ENCODE results near the gene C1orf115. TPM values are rescaled to one million over a fixed set of nuclear protein-coding genes. Genes with fewer than 3 reads are reported as not detected.

Gene C1orf115
- total RNA-seq, 2 experiments from 2014 or later, result 0.73 to 0.79 TPM

- CTCF ChIA-PET, result interaction anchor here (1.3 kb wide), 1 partner anchor 102 kb away, joined by 3 read pairs; no protein-coding TSS in a partner anchor
- POLR2A ChIA-PET, result no interaction called here
- H3K27ac Mint-ChIP-seq, result no peak overlapping the region
Measured at GRCh38 chr1:220698607-220699016, 8.4 kb downstream of the C1orf115 start.

GRCh38 chr1:220699044-220699443 is 8.9 kb downstream of the C1orf115 start:
- ChIA-PET POLR2A (no interaction called here), CTCF (interaction anchor here (0.7 to 1.3 kb wide), 2 partner anchors 101 to 1185 kb away, joined by 3 read pairs; no protein-coding TSS in a partner anchor)
- Mint-ChIP-seq H3K4me3 (no peak overlapping the region), H3K9me3 (no peaks in the 10 kb centered on the region), H3K36me3 (ENCODE audit: low read depth) (no peaks in the 10 kb centered on the region), H3K27ac (no peak overlapping the region), H3K4me1 (no peaks in the 10 kb centered on the region), H3K27me3 (peaks cover 4% of the 10 kb centered on the region)
- no peak for DNase-seq

More at GRCh38 chr1:220698607-220699016, 8.4 kb downstream of the C1orf115 start:
- DNase-seq, result no peak
- H3K36me3 Mint-ChIP-seq (ENCODE audit: low read depth), result no peaks in the 10 kb centered on the region
- H3K9me3 Mint-ChIP-seq, result no peaks in the 10 kb centered on the region
- no peak overlapping the region for H3K4me3 Mint-ChIP-seq
- H3K4me1 Mint-ChIP-seq, result no peaks in the 10 kb centered on the region
- H3K27me3 Mint-ChIP-seq, result peaks cover 4% of the 10 kb centered on the region

- Mint-ChIP-seq H3K36me3 (ENCODE audit: low read depth) (no peaks in the 10 kb centered on the region), H3K9me3 (no peaks in the 10 kb centered on the region), H3K27me3 (peaks cover 4% of the 10 kb centered on the region), H3K4me1 (no peaks in the 10 kb centered on the region), H3K27ac (no peak overlapping the region), H3K4me3 (no peak overlapping the region)
- ChIA-PET CTCF (no interaction called here), POLR2A (no interaction called here)
- no peak for DNase-seq
Measured at GRCh38 chr1:220700556-220701179, 10.5 kb downstream of the C1orf115 start.

- ChIA-PET CTCF (interaction anchor here (1.2 kb wide), 1 partner anchor 31 kb away, joined by 4 read pairs; no protein-coding TSS in a partner anchor), POLR2A (no interaction called here)
- no peak overlapping the region for H3K27ac Mint-ChIP-seq
- H3K4me3 Mint-ChIP-seq, result no peak overlapping the region
- no peaks in the 10 kb centered on the region for H3K9me3 Mint-ChIP-seq
- H3K36me3 Mint-ChIP-seq (ENCODE audit: low read depth), result no peaks in the 10 kb centered on the region
- DNase-seq, result no peak
- H3K27me3 Mint-ChIP-seq, result peaks cover 4% of the 10 kb centered on the region
- H3K4me1 Mint-ChIP-seq, result no peaks in the 10 kb centered on the region
Measured at GRCh38 chr1:220701974-220702373, 11.8 kb downstream of the C1orf115 start.

GRCh38 chr1:220702733-220703270 is 12.6 kb downstream of the C1orf115 start:
- DNase-seq, result no peak
- peaks cover 4% of the 10 kb centered on the region for H3K27me3 Mint-ChIP-seq
- H3K4me3 Mint-ChIP-seq, result no peak overlapping the region
- no peaks in the 10 kb centered on the region for H3K4me1 Mint-ChIP-seq
- H3K27ac Mint-ChIP-seq, result no peak overlapping the region
- no peaks in the 10 kb centered on the region for H3K36me3 Mint-ChIP-seq (ENCODE audit: low read depth)
- ChIA-PET POLR2A (no interaction called here), CTCF (interaction anchor here (0.6 to 0.7 kb wide), 2 partner anchors 39 to 102 kb away, joined by 3 read pairs; no protein-coding TSS in a partner anchor)
- no peaks in the 10 kb centered on the region for H3K9me3 Mint-ChIP-seq

GRCh38 chr1:220703305-220703704 is 13.1 kb downstream of the C1orf115 start:
- no peak for DNase-seq
- no peaks in the 10 kb centered on the region for H3K9me3 Mint-ChIP-seq
- CTCF ChIA-PET, result interaction anchor here (0.6 to 0.7 kb wide), 2 partner anchors 38 to 102 kb away, joined by 3 read pairs; no protein-coding TSS in a partner anchor
- no peak overlapping the region for H3K27ac Mint-ChIP-seq
- H3K4me1 Mint-ChIP-seq, result no peaks in the 10 kb centered on the region
- no peak overlapping the region for H3K4me3 Mint-ChIP-seq
- H3K36me3 Mint-ChIP-seq (ENCODE audit: low read depth), result no peaks in the 10 kb centered on the region
- POLR2A ChIA-PET, result no interaction called here
- H3K27me3 Mint-ChIP-seq, result peaks cover 4% of the 10 kb centered on the region

GRCh38 chr1:220705782-220706181 is 15.6 kb downstream of the C1orf115 start:
- Mint-ChIP-seq H3K4me1 (no peaks in the 10 kb centered on the region), H3K9me3 (no peaks in the 10 kb centered on the region), H3K4me3 (no peak overlapping the region), H3K27ac (no peak overlapping the region), H3K27me3 (peaks cover 4% of the 10 kb centered on the region), H3K36me3 (ENCODE audit: low read depth) (no peaks in the 10 kb centered on the region)
- DNase-seq, result no peak
- CTCF ChIA-PET, result no interaction called here
- POLR2A ChIA-PET, result no interaction called here

GRCh38 chr1:220706480-220706879 is 16.3 kb downstream of the C1orf115 start:
- H3K9me3 Mint-ChIP-seq, result no peaks in the 10 kb centered on the region
- no peaks in the 10 kb centered on the region for H3K36me3 Mint-ChIP-seq (ENCODE audit: low read depth)
- no peak for DNase-seq
- H3K4me1 Mint-ChIP-seq, result no peaks in the 10 kb centered on the region
- H3K27me3 Mint-ChIP-seq, result peaks cover 4% of the 10 kb centered on the region
- H3K4me3 Mint-ChIP-seq, result no peak overlapping the region
- no peak overlapping the region for H3K27ac Mint-ChIP-seq
- ChIA-PET POLR2A (no interaction called here), CTCF (no interaction called here)

GRCh38 chr1:220707160-220707559 is 17.0 kb downstream of the C1orf115 start:
- H3K4me1 Mint-ChIP-seq, result no peaks in the 10 kb centered on the region

GRCh38 chr1:220708244-220708643 is 18.1 kb downstream of the C1orf115 start:
- DNase-seq, result no peak
- H3K9me3 Mint-ChIP-seq, result no peaks in the 10 kb centered on the region
- no peaks in the 10 kb centered on the region for H3K36me3 Mint-ChIP-seq (ENCODE audit: low read depth)
- H3K4me3 Mint-ChIP-seq, result no peak overlapping the region
- H3K4me1 Mint-ChIP-seq, result no peaks in the 10 kb centered on the region
- H3K27me3 Mint-ChIP-seq, result no peaks in the 10 kb centered on the region
- POLR2A ChIA-PET, result no interaction called here
- no peak overlapping the region for H3K27ac Mint-ChIP-seq
- CTCF ChIA-PET, result no interaction called here

More at GRCh38 chr1:220707160-220707559, 17.0 kb downstream of the C1orf115 start:
- Mint-ChIP-seq H3K27ac (no peak overlapping the region), H3K9me3 (no peaks in the 10 kb centered on the region), H3K4me3 (no peak overlapping the region), H3K27me3 (peaks cover 3% of the 10 kb centered on the region), H3K36me3 (ENCODE audit: low read depth) (no peaks in the 10 kb centered on the region)
- CTCF ChIA-PET, result no interaction called here
- POLR2A ChIA-PET, result no interaction called here
- DNase-seq, result no peak

GRCh38 chr1:220708936-220709801 is 19.0 kb downstream of the C1orf115 start:
- H3K4me1 Mint-ChIP-seq, result no peaks in the 10 kb centered on the region
- H3K36me3 Mint-ChIP-seq (ENCODE audit: low read depth), result no peaks in the 10 kb centered on the region
- no peak for DNase-seq
- no peak overlapping the region for H3K27ac Mint-ChIP-seq
- no peak overlapping the region for H3K4me3 Mint-ChIP-seq
- POLR2A ChIA-PET, result no interaction called here
- CTCF ChIA-PET, result no interaction called here
- H3K27me3 Mint-ChIP-seq, result no peaks in the 10 kb centered on the region
- H3K9me3 Mint-ChIP-seq, result no peaks in the 10 kb centered on the region

GRCh38 chr1:220710333-220710732 is 20.2 kb downstream of the C1orf115 start:
- Mint-ChIP-seq H3K27me3 (no peaks in the 10 kb centered on the region), H3K4me3 (no peak overlapping the region), H3K4me1 (no peaks in the 10 kb centered on the region), H3K36me3 (ENCODE audit: low read depth) (no peaks in the 10 kb centered on the region), H3K27ac (no peak overlapping the region), H3K9me3 (peaks cover 2% of the 10 kb centered on the region)
- POLR2A ChIA-PET, result no interaction called here
- no peak for DNase-seq
- CTCF ChIA-PET, result no interaction called here

GRCh38 chr1:220711056-220711809 is 21.1 kb downstream of the C1orf115 start:
- ChIA-PET POLR2A (no interaction called here), CTCF (no interaction called here)
- Mint-ChIP-seq H3K4me3 (no peak overlapping the region), H3K27me3 (no peaks in the 10 kb centered on the region), H3K27ac (no peak overlapping the region), H3K36me3 (ENCODE audit: low read depth) (no peaks in the 10 kb centered on the region), H3K9me3 (peaks cover 2% of the 10 kb centered on the region), H3K4me1 (no peaks in the 10 kb centered on the region)
- no peak for DNase-seq
